Chondrocyte (in vitro differentiated cells): Measurements from ENCODE around the gene RPTOR. TPM values are rescaled to one million over a fixed set of nuclear protein-coding genes. Genes with fewer than 3 reads are reported as not detected.

ENCODE experiments used
- DNase-seq: peaks from one replicate; pipeline ENCODE4 v3.0.0; 2021; ENCODE audit warnings: mixed read lengths, low spot score
- H3K27ac Mint-ChIP-seq: one replicate; pipeline ENCODE4 v1.8.0; 2021; ENCODE audit warnings: mild to moderate bottlenecking, moderate library complexity, mixed read lengths; ENCODE audit not compliant: unreplicated experiment
- H3K27me3 Mint-ChIP-seq: 2 replicates; pipeline ENCODE4 v1.8.0; 2021; ENCODE audit warnings: low read depth, mixed read lengths
- H3K36me3 Mint-ChIP-seq: 2 replicates; pipeline ENCODE4 v1.8.0; 2021; ENCODE audit warnings: low read depth, mixed read lengths
- H3K4me1 Mint-ChIP-seq: 2 replicates; pipeline ENCODE4 v1.8.0; 2021; ENCODE audit warnings: low read depth, mild to moderate bottlenecking, mixed read lengths
- H3K4me3 Mint-ChIP-seq: one replicate; pipeline ENCODE4 v1.8.0; 2021; ENCODE audit warnings: mild to moderate bottlenecking, moderate library complexity, mixed read lengths; ENCODE audit not compliant: unreplicated experiment
- H3K9me3 Mint-ChIP-seq: 2 replicates; pipeline ENCODE4 v1.8.0; 2021; ENCODE audit warnings: low read depth, mixed read lengths
- CTCF ChIP-seq: fragments of 200-600 bp; sonication (generic); IDR thresholded peaks from 2 replicates; pipeline ENCODE4 v1.5.0; 2021; ENCODE audit warnings: antibody characterized with exemption, mild to moderate bottlenecking, moderate library complexity
- total RNA-seq: library from RNA; stranded (reverse); gene quantifications from 3 replicates; pipeline ENCODE4 v1.2.1, GENCODE V29; 2021

Gene RPTOR
- total RNA-seq, 1 donor from 2014 or later: 30.9 TPM

GRCh38 chr17:80816241-80817103, 271.8 kb downstream of the RPTOR start:
- no peak for TF ChIP-seq CTCF
- H3K27me3 Mint-ChIP-seq: no peaks in the 10 kb centered on the region
- peaks cover 9% of the 10 kb centered on the region for H3K4me1 Mint-ChIP-seq
- peak; percentile 58 for DNase-seq
- no peaks in the 10 kb centered on the region for H3K36me3 Mint-ChIP-seq
- no peak overlapping the region for H3K27ac Mint-ChIP-seq
- no peak overlapping the region for H3K4me3 Mint-ChIP-seq
- no peaks in the 10 kb centered on the region for H3K9me3 Mint-ChIP-seq

DNA sequence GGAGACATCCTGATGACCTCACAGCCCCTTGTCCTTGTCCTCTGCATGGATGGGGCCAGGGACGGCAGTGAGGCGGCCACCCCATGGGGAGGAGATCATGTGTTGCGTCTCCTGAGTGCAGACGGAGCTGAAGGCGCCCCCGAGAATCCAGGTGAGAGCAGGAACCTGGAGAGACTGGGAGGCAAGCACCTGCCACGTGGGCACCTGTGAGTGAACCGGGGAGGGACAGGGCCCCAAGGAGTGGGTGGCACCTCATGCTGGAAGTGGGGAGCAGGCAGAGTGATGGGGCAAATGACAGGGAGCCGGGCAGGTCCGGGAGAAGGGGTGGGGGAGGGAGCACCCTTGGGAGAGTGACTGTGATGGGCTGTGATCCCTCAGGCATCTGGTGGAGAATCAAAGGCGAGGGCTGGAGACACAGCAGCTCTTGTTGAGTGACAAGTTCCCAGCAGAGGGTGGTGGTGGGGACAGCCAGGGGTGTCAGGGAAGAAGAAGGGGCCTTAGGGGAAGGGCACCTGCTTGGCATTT, 272.7 kb downstream of the RPTOR start:
- H3K27ac Mint-ChIP-seq: no peak overlapping the region
- H3K4me3 Mint-ChIP-seq: no peak overlapping the region
- TF ChIP-seq CTCF: no peak
- H3K36me3 Mint-ChIP-seq: peaks cover 1% of the 10 kb centered on the region
- peak; percentile 81 for DNase-seq
- H3K9me3 Mint-ChIP-seq: no peaks in the 10 kb centered on the region
- peaks cover 9% of the 10 kb centered on the region for H3K4me1 Mint-ChIP-seq
- H3K27me3 Mint-ChIP-seq: no peaks in the 10 kb centered on the region

- no peak overlapping the region for H3K4me3 Mint-ChIP-seq
- no peak for TF ChIP-seq CTCF
- H3K4me1 Mint-ChIP-seq: peaks cover 9% of the 10 kb centered on the region
- peak; percentile 65 for DNase-seq
- H3K9me3 Mint-ChIP-seq: no peaks in the 10 kb centered on the region
- H3K36me3 Mint-ChIP-seq: peaks cover 1% of the 10 kb centered on the region
- H3K27ac Mint-ChIP-seq: no peak overlapping the region
- no peaks in the 10 kb centered on the region for H3K27me3 Mint-ChIP-seq
These were observed 273.2 kb downstream of the RPTOR start for GRCh38 chr17:80817861-80818260.

GRCh38 chr17:80818871-80819270, 274.2 kb downstream of the RPTOR start:
- Mint-ChIP-seq H3K4me1 (peaks cover 9% of the 10 kb centered on the region), H3K4me3 (no peak overlapping the region), H3K27me3 (no peaks in the 10 kb centered on the region), H3K27ac (no peak overlapping the region), H3K9me3 (no peaks in the 10 kb centered on the region), H3K36me3 (peaks cover 1% of the 10 kb centered on the region)
- no peak for TF ChIP-seq CTCF
- no peak for DNase-seq

- H3K4me3 Mint-ChIP-seq: no peak overlapping the region
- no peak overlapping the region for H3K27ac Mint-ChIP-seq
These were observed 275.0 kb downstream of the RPTOR start for GRCh38 chr17:80819422-80820164.

More at GRCh38 chr17:80819422-80820164, 275.0 kb downstream of the RPTOR start:
- no peak for DNase-seq
- Mint-ChIP-seq H3K27me3 (no peaks in the 10 kb centered on the region), H3K4me1 (peaks cover 9% of the 10 kb centered on the region), H3K36me3 (peaks cover 1% of the 10 kb centered on the region), H3K9me3 (no peaks in the 10 kb centered on the region)
- no peak for TF ChIP-seq CTCF
